ENCODE results near the gene KCNN4. TPM values are rescaled to one million over a fixed set of nuclear protein-coding genes. Genes with fewer than 3 reads are reported as not detected.
A peak's percentile ranks its signal among the peaks of the same experiment; 100 is the strongest.

KCNN4 gene
- total RNA-seq, 1 experiment from 2014 or later, result 29.7 TPM

DNA sequence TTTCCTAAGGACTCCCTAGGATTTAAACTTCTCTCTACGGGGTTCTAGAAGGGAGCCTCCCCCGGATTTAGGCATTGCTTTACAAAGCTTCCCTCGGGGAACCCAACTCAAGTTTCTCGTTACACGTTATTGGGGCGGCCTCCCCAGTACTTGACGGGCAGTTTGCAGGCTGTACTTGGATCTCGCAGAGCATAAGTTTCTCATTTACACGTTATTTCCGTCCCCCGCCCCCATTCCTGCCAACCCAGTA is 26.6 kb downstream of the KCNN4 start:
- H3K4me1 ChIP-seq (ENCODE audit: control insufficient read depth, insufficient read depth, low read length), result peaks cover 26% of the 10 kb centered on the region
- ATAC-seq (no peak), DNase-seq (ENCODE audit: low read depth, low spot score) (no peak)
- peak overlapping the region; percentile 85 to 86 for H3K4me3 ChIP-seq (ENCODE audit: low read depth in 2 of 2, low read length in 2 of 2)
- peaks cover 3% of the 10 kb centered on the region for H3K36me3 ChIP-seq (ENCODE audit: control insufficient read depth, insufficient read depth, low read length)
- in situ Hi-C loops (cut with HindIII; ENCODE audit: low pct_unique_long_range_greater_than_20kb, low sequenced_read_pairs), result no loop called here
- H3K27ac ChIP-seq (ENCODE audit: low read length), result peak overlapping the region; percentile 88
- ChIA-PET POLR2A (no interaction called here), CTCF (interaction anchor here (0.6 to 0.9 kb wide), 2 partner anchors 31 to 43 kb away, joined by 5 to 6 read pairs; no protein-coding TSS in a partner anchor)
- no peak for TF ChIP-seq TCF7L2 (IDR thresholded peaks at IDR 0.05; ENCODE audit: low read depth, low read length)
- TF ChIP-seq, protein P1, sequence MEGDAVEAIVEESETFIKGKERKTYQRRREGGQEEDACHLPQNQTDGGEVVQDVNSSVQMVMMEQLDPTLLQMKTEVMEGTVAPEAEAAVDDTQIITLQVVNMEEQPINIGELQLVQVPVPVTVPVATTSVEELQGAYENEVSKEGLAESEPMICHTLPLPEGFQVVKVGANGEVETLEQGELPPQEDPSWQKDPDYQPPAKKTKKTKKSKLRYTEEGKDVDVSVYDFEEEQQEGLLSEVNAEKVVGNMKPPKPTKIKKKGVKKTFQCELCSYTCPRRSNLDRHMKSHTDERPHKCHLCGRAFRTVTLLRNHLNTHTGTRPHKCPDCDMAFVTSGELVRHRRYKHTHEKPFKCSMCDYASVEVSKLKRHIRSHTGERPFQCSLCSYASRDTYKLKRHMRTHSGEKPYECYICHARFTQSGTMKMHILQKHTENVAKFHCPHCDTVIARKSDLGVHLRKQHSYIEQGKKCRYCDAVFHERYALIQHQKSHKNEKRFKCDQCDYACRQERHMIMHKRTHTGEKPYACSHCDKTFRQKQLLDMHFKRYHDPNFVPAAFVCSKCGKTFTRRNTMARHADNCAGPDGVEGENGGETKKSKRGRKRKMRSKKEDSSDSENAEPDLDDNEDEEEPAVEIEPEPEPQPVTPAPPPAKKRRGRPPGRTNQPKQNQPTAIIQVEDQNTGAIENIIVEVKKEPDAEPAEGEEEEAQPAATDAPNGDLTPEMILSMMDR (IDR thresholded peaks at IDR 0.05), result no peak
- TF ChIP-seq SIN3A (IDR thresholded peaks at IDR 0.05; ENCODE audit: borderline replicate concordance, insufficient read depth, low read depth, low read length), result no peak
- intact Hi-C loops (cut with micrococcal nuclease; ENCODE audit: unreplicated experiment), result no loop called here
- H3K9me3 ChIP-seq (ENCODE audit: control insufficient read depth, insufficient read depth, low read depth, low read length), result no peaks in the 10 kb centered on the region
- no peaks in the 10 kb centered on the region for H3K27me3 ChIP-seq (ENCODE audit: control insufficient read depth, insufficient read depth, low read length)
- BruUV-seq (replicated peaks), result TSS peak; percentile 83

DNA sequence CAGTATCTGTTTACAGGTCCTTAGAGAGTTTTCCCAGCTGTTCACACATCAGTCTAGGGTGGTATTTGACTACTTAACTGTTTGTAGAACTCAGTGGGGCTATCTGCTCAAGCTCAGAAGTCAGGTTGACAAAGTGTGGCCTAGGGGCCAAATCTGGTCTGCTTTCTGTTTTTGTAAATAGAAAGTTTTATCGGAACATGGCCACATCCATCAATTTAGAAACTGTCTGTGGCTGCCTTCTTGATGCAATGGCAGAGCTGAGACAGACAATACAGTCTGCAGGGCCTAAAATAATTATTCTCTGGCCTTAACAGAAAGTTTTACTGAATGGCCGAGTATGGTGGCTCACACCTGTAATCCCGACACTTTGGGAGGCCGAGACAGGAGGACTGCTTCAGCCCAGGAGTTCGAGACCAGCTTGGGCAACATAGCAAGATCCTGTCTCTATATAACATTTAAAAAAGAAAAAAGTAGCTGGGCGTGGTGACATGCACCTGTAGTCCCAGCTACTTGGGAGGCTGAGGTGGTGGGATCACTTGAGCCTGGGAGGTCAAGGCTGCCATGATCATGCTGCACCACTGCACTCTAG is 28.4 kb downstream of the KCNN4 start:
- no peak for ATAC-seq
- CTCF ChIA-PET, result interaction anchor here (0.7 kb wide), 1 partner anchor 15 kb away, joined by 7 read pairs; no protein-coding TSS in a partner anchor
- no peak for DNase-seq (ENCODE audit: low read depth, low spot score)
- TF ChIP-seq SIN3A (IDR thresholded peaks at IDR 0.05; ENCODE audit: borderline replicate concordance, insufficient read depth, low read depth, low read length) (no peak), TCF7L2 (IDR thresholded peaks at IDR 0.05; ENCODE audit: low read depth, low read length) (no peak)
- TF ChIP-seq, protein P2, sequence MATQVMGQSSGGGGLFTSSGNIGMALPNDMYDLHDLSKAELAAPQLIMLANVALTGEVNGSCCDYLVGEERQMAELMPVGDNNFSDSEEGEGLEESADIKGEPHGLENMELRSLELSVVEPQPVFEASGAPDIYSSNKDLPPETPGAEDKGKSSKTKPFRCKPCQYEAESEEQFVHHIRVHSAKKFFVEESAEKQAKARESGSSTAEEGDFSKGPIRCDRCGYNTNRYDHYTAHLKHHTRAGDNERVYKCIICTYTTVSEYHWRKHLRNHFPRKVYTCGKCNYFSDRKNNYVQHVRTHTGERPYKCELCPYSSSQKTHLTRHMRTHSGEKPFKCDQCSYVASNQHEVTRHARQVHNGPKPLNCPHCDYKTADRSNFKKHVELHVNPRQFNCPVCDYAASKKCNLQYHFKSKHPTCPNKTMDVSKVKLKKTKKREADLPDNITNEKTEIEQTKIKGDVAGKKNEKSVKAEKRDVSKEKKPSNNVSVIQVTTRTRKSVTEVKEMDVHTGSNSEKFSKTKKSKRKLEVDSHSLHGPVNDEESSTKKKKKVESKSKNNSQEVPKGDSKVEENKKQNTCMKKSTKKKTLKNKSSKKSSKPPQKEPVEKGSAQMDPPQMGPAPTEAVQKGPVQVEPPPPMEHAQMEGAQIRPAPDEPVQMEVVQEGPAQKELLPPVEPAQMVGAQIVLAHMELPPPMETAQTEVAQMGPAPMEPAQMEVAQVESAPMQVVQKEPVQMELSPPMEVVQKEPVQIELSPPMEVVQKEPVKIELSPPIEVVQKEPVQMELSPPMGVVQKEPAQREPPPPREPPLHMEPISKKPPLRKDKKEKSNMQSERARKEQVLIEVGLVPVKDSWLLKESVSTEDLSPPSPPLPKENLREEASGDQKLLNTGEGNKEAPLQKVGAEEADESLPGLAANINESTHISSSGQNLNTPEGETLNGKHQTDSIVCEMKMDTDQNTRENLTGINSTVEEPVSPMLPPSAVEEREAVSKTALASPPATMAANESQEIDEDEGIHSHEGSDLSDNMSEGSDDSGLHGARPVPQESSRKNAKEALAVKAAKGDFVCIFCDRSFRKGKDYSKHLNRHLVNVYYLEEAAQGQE (IDR thresholded peaks at IDR 0.05; ENCODE audit: insufficient read depth in 1 of 2, low read depth in 2 of 2, low read length in 1 of 2), result no peak
- TF ChIP-seq, protein P1 (IDR thresholded peaks at IDR 0.05), result no peak
- in situ Hi-C loops (cut with HindIII; ENCODE audit: low pct_unique_long_range_greater_than_20kb, low sequenced_read_pairs) (no loop called here), intact Hi-C loops (cut with micrococcal nuclease; ENCODE audit: unreplicated experiment) (no loop called here)
- Histone ChIP-seq H3K9me3 (ENCODE audit: control insufficient read depth, insufficient read depth, low read depth, low read length) (no peaks in the 10 kb centered on the region), H3K36me3 (ENCODE audit: control insufficient read depth, insufficient read depth, low read length) (peaks cover 3% of the 10 kb centered on the region), H3K4me1 (ENCODE audit: control insufficient read depth, insufficient read depth, low read length) (peaks cover 20% of the 10 kb centered on the region), H3K4me3 (ENCODE audit: low read depth in 2 of 2, low read length in 2 of 2) (no peak overlapping the region), H3K27ac (ENCODE audit: low read length) (no peak overlapping the region), H3K27me3 (ENCODE audit: control insufficient read depth, insufficient read depth, low read length) (no peaks in the 10 kb centered on the region)
- POLR2A ChIA-PET, result interaction anchor here (0.6 kb wide), 1 partner anchor 82 kb away, joined by 7 read pairs; the partner anchor contains the start of gene PLAUR
- BruUV-seq (replicated peaks), result no TSS peak
